Mucosa of stomach (tissue), 1 donor: ENCODE data around the gene SLC48A1.
"Not testable (repeated sequence)": the region's sequence is repeated elsewhere in the genome, so short reads cannot be mapped to it uniquely, and the experiment has no call there.

Experiments used
- H3K27me3 ChIP-seq: one replicate; pipeline ENCODE4 v1.7.0; 2013; ENCODE audit warnings: mild to moderate bottlenecking, low read length; ENCODE audit not compliant: control insufficient read depth, insufficient read depth
- H3K36me3 ChIP-seq: one replicate; pipeline ENCODE4 v1.7.0; 2013; ENCODE audit warnings: low read length; ENCODE audit not compliant: control insufficient read depth, insufficient read depth
- H3K4me1 ChIP-seq: one replicate; pipeline ENCODE4 v1.7.0; 2013; ENCODE audit warnings: mild to moderate bottlenecking, low read length; ENCODE audit not compliant: control insufficient read depth, insufficient read depth
- H3K4me3 ChIP-seq: one replicate; pipeline ENCODE4 v1.7.0; 2013; ENCODE audit warnings: low read length
- H3K9ac ChIP-seq: one replicate; pipeline ENCODE4 v1.7.0; 2013; ENCODE audit warnings: mild to moderate bottlenecking, low read length, moderate library complexity
- H3K9me3 ChIP-seq: one replicate; pipeline ENCODE4 v1.7.0; 2013; ENCODE audit warnings: mild to moderate bottlenecking, low read length, moderate library complexity; ENCODE audit not compliant: control insufficient read depth
- donor health status: Pancreatic carcinoma.

Gene SLC48A1

GRCh38 chr12:47815447-47815846 is 42.4 kb downstream of the SLC48A1 start:
- not testable (repeated sequence) for H3K9ac ChIP-seq, H3K4me3 ChIP-seq, H3K9me3 ChIP-seq, H3K27me3 ChIP-seq, H3K36me3 ChIP-seq
- peaks cover 70% of the 10 kb centered on the region for H3K4me1 ChIP-seq

GRCh38 chr12:47816403-47817271 is 43.6 kb downstream of the SLC48A1 start:
- Histone ChIP-seq H3K9ac (peak overlapping the region; percentile 47), H3K36me3 (no peaks in the 10 kb centered on the region), H3K27me3 (no peaks in the 10 kb centered on the region), H3K9me3 (no peaks in the 10 kb centered on the region), H3K4me1 (peaks cover 71% of the 10 kb centered on the region), H3K4me3 (no peak overlapping the region)

- Histone ChIP-seq H3K27me3 (no peaks in the 10 kb centered on the region), H3K9ac (peak overlapping the region; percentile 47), H3K36me3 (no peaks in the 10 kb centered on the region), H3K9me3 (no peaks in the 10 kb centered on the region), H3K4me1 (peaks cover 71% of the 10 kb centered on the region), H3K4me3 (no peak overlapping the region)
Measured at GRCh38 chr12:47817272-47818006, 44.4 kb downstream of the SLC48A1 start.

GRCh38 chr12:47818007-47818376 is 45.0 kb downstream of the SLC48A1 start:
- peak overlapping the region; percentile 79 for H3K9ac ChIP-seq

GRCh38 chr12:47818467-47819137 is 45.6 kb downstream of the SLC48A1 start:
- H3K36me3 ChIP-seq = no peaks in the 10 kb centered on the region
- H3K4me3 ChIP-seq = peak overlapping the region; percentile 45
- peaks cover 68% of the 10 kb centered on the region for H3K4me1 ChIP-seq
- H3K9ac ChIP-seq = peak overlapping the region; percentile 79
- H3K9me3 ChIP-seq = no peaks in the 10 kb centered on the region
- no peaks in the 10 kb centered on the region for H3K27me3 ChIP-seq

More at GRCh38 chr12:47818007-47818376, 45.0 kb downstream of the SLC48A1 start:
- Histone ChIP-seq H3K9me3 (no peaks in the 10 kb centered on the region), H3K36me3 (no peaks in the 10 kb centered on the region), H3K4me3 (no peak overlapping the region), H3K4me1 (peaks cover 72% of the 10 kb centered on the region), H3K27me3 (no peaks in the 10 kb centered on the region)

GRCh38 chr12:47819138-47819895 is 46.3 kb downstream of the SLC48A1 start:
- Histone ChIP-seq H3K36me3 (no peaks in the 10 kb centered on the region), H3K4me1 (peaks cover 65% of the 10 kb centered on the region), H3K9me3 (no peaks in the 10 kb centered on the region), H3K27me3 (no peaks in the 10 kb centered on the region), H3K9ac (peak overlapping the region; percentile 79), H3K4me3 (peak overlapping the region; percentile 45)

GRCh38 chr12:47819896-47820630 is 47.0 kb downstream of the SLC48A1 start, which contains the start of gene HDAC7:
Gene HDAC7 (minus strand): TSS chr12:47819903. CDS start chr12:47819785, 118 bp downstream.
- H3K36me3 ChIP-seq = no peaks in the 10 kb centered on the region
- H3K27me3 ChIP-seq = no peaks in the 10 kb centered on the region
- no peaks in the 10 kb centered on the region for H3K9me3 ChIP-seq
- peak within 1 kb of the TSS; percentile 51 for H3K4me3 ChIP-seq
- H3K4me1 ChIP-seq = peaks cover 65% of the 10 kb centered on the region
- peak within 1 kb of the TSS; percentile 79 for H3K9ac ChIP-seq

- H3K9me3 ChIP-seq = no peaks in the 10 kb centered on the region
- H3K27me3 ChIP-seq = no peaks in the 10 kb centered on the region
- H3K4me3 ChIP-seq = no peak overlapping the region
- no peaks in the 10 kb centered on the region for H3K36me3 ChIP-seq
- H3K4me1 ChIP-seq = peaks cover 73% of the 10 kb centered on the region
- H3K9ac ChIP-seq = peak overlapping the region; percentile 79
Measured at GRCh38 chr12:47820631-47821345, 47.8 kb downstream of the SLC48A1 start.

GRCh38 chr12:47821346-47821706 is 48.3 kb downstream of the SLC48A1 start:
- no peaks in the 10 kb centered on the region for H3K36me3 ChIP-seq
- no peaks in the 10 kb centered on the region for H3K9me3 ChIP-seq
- peaks cover 76% of the 10 kb centered on the region for H3K4me1 ChIP-seq
- H3K4me3 ChIP-seq = no peak overlapping the region
- H3K9ac ChIP-seq = peak overlapping the region; percentile 79
- H3K27me3 ChIP-seq = no peaks in the 10 kb centered on the region

GRCh38 chr12:47822401-47822800 is 49.4 kb downstream of the SLC48A1 start:
- H3K9me3 ChIP-seq = no peaks in the 10 kb centered on the region
- no peaks in the 10 kb centered on the region for H3K36me3 ChIP-seq
- H3K4me1 ChIP-seq = peaks cover 73% of the 10 kb centered on the region
- no peak overlapping the region for H3K9ac ChIP-seq
- no peak overlapping the region for H3K4me3 ChIP-seq
- no peaks in the 10 kb centered on the region for H3K27me3 ChIP-seq
